Fibroblast of upper back skin (primary cell): ENCODE data around the gene GLP2R.

Experiments used
- DNase-seq: peaks from one replicate; pipeline ENCODE4 v3.0.0-alpha.2; 2013

GLP2R gene

DNA sequence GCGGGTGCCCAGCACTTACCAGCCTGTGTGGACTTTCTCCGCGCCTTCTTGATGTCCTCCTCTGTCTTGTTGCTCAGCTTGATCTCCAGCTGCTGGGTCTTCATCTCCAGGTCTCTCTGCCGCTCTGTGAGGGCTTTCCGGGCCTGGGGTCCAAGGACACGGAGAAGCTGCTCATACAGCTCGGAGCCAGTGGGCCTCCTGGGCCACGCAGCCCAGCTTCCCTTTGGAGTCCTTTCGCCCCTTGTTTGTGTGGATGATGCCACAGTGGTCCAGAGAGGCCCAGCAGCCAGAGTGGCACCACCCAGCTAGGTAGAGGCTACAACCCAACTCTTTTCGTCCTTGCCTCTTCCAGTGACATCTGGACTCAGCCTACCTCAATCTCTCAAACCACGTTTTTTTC lies 99.7 kb downstream of the GLP2R start:
- DNase-seq = no peak

DNA sequence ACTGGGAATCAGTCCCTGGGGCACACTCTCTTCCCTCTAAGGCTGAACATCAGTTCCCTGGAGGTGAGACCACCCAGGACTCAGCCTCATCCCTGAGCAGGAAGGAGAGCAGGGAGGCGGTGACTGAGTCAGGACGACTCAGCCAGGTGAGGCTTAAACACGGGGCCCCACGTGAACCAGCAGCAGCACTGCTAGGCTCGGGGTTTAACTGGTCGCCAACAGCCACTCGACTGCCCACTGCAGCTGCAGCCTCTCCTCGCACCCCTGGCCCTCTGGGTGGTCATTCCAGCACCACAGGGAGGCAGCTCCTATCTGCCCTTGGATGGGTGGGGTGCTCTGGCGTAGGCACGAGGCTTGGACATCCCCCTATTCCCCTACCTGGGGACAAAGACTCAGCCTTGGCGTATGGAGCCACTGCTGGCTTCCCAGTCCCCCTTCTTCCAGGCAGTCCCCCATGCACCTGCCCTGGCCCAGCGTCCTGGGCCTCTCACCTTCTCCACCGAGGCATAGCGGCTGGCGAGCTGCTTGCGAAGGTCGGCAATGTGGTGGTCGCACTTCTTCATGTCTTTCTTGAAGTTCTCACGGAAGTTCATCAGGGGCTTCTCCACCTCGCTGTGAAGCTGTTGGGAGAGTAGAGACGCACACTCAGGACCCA lies 100.6 kb downstream of the GLP2R start:
- DNase-seq = no peak

DNA sequence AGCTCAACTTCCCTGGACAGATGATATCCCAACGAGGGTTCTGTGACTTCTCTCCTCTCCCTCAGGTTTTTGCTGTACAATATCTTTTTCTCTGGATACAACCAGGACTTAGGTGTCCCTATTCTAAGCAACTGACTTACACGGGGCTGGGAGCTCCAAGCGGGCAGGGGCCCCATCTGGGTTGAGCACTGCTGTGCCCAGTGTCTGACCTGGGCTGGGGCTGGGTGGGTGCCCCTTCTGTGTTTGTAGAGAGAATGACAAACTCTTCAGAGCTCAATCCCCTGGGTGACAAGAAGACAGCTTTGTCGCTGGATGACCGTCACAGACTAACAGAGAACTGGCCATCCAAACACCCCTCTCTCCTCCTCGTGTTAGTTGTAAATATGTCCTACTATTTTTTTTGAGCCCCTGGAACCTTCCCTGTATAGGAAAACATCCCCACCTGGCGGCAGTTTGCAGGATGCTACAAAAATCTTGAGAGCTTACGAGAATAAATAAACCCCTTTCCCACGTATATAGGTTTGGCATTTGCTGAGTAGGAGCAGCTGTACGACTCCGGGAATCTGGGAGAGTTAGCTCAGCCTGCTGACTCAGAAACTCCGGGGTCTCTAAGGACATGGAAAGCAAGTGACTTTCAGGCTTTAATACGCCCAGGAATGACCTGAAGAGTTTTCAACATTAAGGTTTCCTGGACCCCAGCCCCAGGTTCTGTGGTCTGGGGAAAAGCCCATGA lies 103.0 kb downstream of the GLP2R start:
- peak; percentile 92 for DNase-seq

DNA sequence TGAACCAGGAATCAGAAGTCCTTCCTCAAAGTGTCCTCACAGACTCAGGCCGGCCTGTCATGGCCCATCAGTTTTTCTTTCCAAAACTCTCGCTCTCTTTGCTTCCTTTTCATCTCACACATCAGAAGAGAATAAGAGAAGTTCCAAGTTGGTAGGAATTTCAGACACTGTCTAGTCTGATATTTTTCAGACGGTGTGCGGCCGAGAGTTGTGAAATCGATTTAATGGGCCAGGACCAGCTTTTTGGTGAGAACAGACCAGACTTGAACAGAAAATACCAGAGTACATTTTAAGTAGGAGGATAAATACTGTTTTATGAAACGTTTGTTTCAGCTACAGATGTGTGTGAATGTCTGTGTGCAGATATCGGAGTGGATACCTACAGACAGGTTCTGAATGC lies 104.1 kb downstream of the GLP2R start:
- DNase-seq = peak; percentile 33

DNA sequence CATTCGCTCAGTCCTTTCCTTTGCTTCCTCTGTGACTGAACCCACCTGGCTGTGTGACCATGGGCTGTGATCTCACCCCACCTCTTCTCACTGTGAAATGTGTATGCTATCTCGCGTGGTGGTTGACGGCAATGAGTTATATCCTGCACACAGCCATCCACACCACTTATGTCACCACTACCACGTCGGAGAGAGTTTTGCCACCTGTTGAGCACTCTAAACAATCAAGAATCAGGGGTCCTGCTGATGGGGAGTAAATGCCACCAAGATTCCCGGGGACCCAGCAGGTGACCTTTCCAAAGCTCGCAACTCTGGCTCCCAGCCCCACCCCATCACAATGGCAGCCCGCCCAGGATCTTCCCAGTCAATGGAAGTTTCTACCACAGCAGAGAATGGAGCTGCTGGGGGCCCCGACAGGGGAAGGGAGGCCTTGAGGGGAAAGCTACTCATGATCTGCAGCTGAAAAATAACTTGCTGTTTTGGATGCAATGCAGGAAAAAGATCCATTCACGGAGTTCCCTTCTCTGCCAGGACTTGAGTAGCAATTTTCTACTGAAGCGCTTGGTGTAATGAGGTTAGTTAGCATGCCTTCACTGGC lies 105.5 kb downstream of the GLP2R start:
- DNase-seq = no peak

DNA sequence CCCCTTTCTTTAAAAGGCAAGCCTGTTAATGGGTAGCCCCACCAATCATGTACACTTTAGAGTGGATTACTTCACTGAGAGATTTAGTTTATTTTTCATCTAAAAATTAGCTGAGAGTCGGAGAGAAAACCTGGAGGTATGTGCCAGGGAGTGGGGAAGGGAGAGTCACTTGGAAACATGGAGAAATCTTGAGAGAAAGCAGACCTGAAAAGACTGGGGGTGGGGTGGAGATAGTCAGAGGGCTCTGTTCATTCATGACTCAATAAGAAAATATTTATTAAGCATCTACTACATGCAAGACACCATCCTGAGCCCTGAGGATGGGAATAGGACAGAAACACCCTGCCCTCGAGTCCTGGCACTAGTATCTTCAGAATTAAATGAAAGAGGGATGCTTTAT lies 106.8 kb downstream of the GLP2R start:
- peak; percentile 63 for DNase-seq

DNA sequence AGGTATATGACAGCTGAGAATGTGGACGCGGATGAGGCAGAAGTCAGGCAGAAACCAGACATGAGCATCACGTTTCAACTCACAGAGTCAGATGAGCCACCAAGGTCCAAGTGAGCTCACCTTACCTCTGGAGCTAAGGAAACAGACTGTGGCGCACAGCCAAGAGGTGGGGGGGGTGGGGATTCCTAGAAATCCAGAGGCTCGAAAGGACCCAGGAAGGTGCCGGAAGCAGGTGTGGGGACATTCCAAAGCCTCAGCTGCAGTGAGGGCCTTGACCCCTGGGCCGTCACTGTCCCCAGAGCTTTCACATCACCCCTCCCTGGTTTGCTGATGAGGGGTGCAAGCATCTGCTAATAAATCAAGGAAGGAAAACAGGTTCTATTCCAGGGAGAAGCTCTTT lies 108.6 kb downstream of the GLP2R start:
- no peak for DNase-seq

DNA sequence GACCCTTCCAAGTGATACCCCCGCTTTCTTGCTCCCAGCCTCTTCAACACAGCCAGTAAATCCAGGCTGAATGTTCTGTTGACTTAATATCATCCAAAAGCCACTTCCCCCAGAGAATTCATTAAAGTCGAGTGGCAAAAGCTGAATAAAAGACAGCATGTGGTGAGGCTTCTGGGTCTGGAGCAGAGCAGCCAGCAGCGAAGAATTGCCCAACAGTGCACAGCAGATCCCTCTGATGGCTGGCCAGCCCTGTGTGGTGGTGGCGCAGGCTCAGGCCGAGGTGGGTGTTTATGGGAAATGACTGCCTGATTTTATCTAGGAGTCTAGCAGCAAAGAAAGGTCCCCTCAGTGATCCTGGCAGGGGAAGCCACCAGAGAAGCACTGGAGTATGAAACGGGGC lies 109.7 kb downstream of the GLP2R start:
- no peak for DNase-seq

DNA sequence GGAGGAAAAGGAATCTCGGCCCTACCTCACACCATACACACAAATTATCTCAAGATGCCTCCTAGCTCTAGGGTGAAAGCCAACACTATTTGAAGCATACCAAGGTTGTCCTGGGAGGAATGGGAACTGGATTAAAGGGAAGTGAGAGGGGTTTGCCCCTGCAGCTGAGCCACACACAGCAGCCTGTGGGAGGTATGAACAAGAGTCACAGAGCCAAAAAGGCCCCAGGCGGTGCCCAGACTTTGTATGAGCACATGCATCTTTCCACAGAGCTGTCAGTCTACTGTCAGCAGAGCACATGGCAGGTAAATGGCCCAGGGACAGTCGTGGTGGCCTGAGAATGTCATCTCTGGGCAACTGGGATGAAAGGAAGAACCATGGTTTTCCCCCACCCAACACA lies 110.4 kb downstream of the GLP2R start:
- no peak for DNase-seq

DNA sequence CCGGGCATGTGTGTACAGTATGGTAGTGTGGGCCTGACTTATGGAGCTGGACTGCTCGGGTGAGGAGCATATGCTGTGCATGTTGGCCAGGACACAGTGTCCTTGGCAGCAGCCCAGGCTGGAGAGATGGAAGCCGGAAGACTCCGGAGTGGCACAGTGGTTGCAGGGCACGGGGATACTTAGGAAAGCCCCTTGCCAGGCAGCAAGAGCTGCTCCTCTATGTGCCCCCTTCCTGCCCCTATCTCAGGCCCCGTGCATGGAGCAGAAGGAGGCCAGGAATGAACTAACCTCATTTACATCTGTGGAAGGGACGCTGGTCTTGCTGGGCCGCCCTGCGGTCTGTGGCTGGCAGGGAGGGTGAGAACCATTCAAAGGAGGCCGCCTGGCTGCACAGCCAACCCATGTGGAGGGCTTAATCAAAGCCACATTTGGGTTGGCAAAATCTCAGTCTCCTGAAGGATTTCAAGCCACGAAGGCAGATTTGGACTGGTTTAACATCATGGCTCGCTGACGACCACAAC lies 111.6 kb downstream of the GLP2R start:
- DNase-seq = peak; percentile 85

DNA sequence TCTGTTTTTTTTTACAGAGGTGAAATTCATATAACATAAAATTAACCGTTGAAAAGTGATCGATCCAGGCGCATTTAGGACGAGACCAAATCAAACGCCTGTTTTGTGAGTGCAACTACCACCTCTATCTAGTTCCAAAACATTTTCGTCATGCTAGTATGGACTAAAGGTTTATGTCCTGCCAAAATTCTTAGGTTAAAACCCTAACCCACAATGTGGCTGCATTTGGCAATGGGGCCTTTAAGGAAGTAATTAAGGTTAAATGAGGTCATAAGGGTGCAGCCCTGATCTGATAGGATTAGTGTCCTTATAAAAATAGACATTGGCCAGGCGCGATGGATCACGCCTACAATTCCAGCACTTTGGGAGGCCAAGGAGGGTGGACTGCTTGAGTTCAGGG lies 112.2 kb downstream of the GLP2R start:
- peak; percentile 31 for DNase-seq

DNA sequence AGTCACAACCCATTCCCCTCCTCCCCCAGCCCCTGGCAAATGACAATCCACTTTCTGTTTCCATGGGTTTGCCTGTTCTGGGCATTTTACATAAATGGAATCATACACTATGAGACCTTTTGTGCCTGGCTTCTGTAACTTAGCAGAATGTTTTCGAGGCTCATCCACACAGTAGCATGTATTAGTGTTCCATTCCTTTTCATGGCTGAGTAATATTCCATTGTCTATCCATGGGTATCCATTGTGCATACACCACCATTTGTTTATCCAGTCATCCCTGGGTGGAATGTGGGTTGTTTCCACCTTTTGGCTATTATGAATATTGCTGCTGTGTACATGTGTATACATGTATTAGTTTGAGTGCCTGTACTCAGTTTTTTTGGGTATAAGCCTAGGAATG lies 113.0 kb downstream of the GLP2R start:
- no peak for DNase-seq

DNA sequence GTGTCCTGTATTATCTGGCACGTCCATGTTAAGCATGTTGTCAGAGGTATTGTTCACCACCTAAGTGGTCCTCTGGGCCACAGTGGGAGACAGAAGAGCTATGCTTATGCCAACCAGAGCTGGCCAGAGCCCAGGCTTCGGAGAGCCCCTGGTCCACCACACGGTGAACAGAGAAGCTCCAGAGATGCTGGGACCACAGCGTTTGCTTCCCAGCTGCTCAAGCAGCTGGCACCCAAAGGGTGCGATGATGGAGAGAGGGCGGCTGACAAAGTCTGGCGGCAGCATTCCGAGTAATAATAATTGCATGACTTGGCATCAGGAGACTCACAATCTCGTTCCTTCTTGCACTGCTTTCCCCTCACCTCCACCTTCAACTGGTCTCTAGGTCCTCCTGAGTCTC lies 115.1 kb downstream of the GLP2R start:
- no peak for DNase-seq

DNA sequence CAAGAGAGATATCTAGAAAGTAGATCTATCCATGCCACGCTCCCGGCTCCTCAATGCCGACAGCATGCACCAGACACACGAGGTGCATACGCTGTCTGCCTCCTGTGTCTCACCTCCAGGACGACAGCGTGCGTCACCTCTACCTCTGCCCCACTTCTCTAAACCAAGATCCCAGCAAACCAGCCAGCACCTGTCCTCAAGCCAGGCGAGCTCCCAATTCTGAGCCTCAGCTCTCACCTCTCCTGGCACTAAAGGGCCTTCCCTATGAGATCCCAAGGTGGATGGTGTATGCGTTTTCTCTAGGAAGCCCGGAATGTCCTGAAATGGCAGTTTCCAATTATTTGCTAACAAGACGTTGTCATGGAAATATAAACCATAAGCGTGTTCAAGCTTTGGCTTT lies 115.6 kb downstream of the GLP2R start:
- no peak for DNase-seq
